GM18520 (cell line): Measurements from ENCODE around the gene SMIM43.
"Not testable (repeated sequence)": the region's sequence is repeated elsewhere in the genome, so short reads cannot be mapped to it uniquely, and the experiment has no call there.

Experiments
- ATAC-seq: cut with Tn5 transposase; IDR thresholded peaks from one replicate; pipeline ENCODE4 v1.9.1; 2021; ENCODE audit not compliant: unreplicated experiment

Gene SMIM43

DNA sequence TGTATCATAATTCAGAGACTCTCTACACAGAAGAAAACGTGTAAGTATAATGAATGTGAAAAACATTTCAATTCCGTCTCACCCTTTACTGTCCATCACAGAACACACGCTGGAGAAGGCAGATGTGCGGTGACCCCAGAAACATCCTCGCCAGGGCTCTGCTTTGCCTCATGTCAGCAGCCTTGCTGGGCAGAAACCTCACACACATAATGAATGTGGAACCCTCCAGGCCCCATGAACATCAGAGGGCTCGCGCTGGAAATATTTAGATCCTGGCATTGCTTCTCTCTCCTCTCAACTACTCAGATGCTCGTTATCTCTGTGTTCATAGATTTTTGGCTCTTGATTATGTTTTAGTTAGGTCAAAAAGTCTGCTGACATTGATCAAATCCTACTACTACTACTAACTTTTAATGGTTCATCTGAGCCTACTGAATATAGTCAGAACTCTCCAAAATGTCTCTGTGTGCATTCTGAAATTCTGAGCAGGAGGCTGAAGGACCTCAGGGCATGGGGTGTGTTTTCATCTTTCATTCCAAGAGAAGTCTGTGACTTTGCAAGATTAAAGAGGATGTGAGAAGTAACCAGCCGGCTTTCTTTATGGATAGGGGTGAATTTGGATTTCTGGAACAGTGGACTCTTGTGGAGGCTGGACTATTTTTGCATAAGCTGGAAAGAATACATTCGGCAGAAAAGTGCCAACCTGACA is 27.0 kb downstream of the SMIM43 start:
- ATAC-seq, result no peak

DNA sequence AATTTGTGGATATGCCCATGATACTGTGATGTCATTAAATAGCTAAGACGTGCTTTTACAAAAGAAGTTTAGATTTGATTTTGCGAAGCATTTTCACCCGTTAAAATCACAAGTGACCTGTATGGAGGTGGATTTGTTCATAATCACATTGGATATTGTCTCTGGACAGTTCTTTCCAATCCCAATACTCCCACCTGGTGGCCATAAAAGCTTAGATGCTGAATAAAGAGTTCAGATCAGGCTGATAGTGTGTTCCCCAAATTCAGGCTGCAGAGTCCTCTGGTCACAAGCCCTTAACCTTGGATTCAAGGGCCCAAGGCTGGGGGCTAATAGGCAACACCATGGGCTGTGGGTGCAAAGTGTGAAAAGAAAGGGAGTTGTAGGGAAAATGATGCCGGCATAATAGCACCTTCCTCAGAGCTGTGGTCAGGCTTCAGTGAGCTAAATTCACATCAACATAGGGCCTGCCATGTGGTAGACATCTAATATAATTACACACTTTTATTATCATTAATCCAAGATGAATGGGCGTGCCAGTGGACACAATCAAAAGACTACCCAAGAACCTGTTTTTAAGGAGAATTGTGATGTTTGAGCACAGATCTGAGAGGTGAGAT is 28.1 kb downstream of the SMIM43 start:
- ATAC-seq, result no peak

DNA sequence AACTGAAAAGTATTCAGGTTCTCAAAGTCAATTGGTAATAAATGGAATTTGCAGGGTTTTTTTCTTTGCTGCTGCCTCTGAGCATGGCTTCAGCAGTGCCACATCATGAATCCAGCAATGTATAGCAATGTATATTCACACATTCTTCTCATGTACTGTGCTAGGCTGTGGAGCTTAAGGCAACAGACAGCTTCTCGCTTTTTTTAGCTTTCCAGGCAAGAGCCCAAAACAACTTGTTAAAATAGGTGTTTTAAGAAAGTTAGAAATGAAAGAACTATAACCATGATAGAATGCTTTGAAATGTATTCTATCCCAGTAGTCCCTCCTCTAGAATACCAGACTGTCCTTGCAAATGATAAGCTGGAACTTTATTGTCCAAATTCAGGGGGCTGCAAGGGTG is 30.4 kb downstream of the SMIM43 start:
- no peak for ATAC-seq

DNA sequence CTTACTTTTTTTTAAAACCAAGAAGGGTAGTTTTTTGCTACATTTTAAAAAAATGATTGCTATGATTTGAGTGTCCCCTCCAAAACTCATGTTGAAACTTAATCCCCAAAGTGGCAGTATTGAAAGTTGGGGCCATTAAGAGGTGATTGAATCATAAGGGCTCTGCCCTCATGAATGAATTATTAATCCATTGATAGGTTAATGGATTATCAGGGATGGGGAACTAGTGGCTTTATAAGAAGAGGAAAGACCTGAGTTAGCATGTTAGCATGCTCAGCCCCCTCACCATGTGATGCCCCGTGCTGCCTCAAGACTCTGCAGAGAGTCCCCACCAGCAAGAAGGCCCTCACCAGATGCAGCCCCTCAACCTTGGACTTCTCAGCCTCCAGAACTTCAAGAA is 31.0 kb downstream of the SMIM43 start:
- no peak for ATAC-seq

DNA sequence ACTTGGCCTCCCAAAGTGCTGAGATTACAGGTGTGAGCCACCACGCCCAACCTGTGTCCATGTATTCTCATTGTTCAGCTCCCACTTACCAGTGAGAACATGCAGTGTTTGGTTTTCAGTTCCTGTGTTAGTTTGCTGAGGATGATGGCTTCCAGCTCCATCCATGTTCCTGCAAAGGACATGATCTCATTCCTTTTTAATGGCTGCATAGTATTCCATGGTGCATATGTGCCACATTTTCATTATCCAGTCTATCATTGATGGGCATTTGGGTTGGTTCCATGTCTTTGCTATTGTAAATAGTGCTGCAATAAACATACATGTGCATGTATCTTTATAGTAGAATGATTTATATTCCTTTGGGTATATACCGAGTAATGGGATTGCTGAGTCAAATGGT is 35.2 kb downstream of the SMIM43 start:
- ATAC-seq, result not testable (repeated sequence)

DNA sequence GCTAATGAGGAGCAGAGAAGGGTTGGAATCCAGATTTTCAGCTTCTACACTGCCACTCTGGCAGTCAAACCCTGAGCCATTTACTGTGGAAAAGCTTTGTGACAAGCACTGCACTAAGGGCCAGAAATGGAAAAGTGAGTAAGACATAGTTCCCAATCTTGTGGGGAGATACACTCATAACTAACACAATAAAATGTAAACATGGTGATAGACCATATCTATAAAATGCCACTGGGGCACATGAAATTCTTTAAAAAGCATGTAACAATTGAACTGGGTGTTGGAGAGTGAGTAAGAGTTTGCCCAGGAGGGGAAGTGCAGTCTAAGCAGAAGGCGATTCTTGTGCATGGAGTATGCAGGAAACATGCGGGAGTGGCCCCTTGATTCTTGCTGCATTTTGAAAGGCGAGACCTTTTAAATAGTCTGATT is 36.2 kb downstream of the SMIM43 start:
- ATAC-seq, result no peak

DNA sequence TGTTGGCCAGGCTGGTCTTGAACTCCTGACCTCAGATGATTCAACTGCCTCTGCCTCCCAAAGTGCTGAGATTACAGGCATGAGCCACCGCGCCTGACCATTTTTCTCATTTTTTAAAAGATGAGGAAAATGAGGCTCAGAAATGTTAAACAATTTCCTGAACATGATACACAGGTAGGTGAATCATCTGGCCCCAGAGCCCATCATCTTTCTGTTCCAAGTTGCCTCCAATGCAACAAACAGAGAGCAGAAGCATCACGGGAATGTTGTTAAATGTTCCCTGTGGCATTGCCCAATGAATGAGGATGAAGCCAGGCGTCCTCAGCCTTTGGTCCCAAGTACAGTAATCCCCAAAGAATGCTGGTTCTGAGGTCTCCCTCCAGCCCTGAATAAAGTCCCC is 36.9 kb downstream of the SMIM43 start:
- no peak for ATAC-seq

DNA sequence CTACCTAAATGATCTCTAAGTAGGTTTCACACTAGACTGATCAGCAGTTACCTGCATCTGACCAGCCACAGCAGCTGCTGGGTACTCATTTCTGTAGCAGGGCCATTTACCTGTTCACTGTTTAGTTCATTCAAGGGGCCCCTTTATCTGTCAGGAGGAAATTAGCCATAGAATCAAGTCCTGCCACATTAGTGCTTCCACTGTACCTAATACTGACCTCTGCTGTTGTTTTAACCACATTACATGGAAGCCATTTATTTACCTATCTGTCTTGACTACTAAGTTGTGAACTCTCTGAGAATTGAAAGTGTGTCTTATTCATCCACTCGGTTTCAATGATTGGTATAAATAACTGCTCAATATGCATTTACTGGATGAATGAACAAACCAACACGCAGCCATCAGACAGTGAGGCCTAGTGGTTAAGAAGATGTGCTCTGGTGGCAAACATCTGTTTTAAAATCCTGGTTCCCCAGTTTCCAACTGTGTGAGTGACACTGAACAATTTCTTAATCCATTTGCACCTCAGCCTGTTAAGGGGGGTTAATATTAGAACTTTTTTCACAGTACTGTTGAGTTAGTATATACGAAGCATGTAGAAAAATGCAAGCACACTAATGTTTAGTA is 38.2 kb downstream of the SMIM43 start:
- ATAC-seq, result peak; percentile 97

DNA sequence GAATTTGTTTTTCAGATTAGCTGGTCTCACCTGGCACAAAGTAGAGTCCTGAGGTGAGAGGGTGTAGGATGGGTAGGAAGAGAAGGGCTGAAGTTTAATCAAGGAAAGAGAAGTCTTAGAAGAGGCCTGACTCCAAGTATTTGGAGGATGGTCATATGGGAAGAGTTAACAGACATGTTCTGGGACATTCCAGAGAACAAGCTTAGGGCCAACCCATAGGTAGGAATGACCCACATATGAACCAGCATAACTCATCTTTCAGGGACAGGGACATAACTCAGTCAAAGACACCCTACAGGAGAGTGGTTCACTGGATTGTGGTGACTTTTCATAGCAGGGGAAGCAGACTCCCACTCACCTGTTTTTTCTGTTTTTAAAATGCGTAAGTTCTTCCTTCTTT is 40.3 kb downstream of the SMIM43 start:
- no peak for ATAC-seq

DNA sequence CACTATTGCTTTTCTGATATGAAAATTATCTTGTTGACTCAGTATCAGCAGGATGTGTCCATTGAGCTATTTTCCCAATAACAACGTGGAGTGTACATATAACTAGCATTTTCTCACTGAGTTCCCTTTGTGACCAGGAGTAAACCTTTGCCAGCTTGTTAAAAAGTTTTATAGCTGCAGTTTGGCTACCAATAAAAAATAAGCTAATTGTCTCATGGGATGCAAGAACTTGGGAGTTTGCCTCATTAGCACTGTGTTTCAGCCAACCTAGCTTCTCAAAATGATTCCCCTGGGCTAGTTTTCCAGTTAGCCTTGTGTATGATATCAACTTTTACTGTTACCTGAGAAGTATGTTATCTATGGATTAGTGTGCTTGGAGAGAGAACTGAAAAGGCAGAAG is 43.3 kb downstream of the SMIM43 start:
- ATAC-seq, result no peak

DNA sequence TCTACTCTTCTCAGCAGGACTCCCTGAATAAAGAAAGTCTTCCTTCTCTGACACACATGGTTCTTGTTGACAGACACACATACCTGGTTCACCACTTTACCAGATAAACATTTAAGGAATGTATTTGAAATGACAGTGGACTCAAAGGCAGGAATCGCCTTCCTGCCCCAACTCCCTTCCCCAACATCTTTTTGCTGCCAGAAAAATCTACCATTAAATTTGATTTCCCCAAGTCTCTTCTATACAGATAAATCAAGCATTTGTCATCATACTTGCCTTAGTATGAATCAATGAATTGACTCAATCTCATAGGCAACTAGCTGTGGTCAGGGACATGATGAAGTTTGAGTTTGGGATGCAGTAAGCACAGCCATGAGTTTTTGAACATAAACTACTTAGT is 44.9 kb downstream of the SMIM43 start:
- ATAC-seq, result no peak

DNA sequence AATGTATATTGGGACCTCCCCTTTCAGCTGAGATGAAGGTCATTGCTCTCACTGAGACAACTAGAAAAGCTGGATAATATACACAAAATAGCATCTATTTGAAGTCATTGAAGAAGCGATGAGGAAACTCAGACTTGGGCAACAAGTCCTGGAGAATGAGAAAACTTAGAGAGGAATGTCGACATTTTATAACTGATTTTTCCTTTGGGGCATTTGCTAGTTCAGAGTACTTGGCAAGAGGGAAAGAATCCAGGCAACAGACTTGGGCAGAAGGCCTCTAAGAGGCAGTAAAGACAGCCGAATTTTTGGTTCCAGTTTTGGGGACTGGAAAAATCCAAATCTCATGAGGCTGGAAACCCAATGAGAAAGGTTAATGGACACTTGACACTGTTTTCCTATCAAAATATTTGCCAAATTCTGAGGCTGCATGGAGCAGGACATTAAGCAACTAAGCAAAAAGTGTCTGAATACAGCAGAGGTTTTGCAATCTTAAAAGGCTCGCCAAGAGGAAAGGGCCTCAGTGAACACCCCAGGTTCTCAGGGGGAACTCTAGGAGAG is 47.2 kb downstream of the SMIM43 start:
- ATAC-seq, result no peak

DNA sequence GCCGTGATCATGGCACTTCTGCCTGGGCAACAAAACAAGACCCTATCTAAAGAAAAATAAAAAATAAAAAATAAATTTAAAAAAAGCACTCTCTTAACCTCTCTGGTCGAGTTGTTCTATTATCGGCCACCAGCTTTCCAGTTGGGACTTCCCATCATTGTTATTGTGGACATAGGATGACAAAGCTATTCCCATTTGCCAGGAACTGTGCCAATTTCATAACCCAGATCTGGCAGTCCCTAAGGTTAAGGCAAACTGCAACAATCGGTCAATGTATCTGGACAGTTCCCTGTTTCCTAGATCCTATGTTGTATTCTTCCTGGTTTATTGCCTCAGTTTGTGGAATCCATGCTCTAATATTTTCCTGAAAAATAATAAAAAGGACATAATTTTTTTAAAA is 50.4 kb downstream of the SMIM43 start:
- ATAC-seq, result no peak

DNA sequence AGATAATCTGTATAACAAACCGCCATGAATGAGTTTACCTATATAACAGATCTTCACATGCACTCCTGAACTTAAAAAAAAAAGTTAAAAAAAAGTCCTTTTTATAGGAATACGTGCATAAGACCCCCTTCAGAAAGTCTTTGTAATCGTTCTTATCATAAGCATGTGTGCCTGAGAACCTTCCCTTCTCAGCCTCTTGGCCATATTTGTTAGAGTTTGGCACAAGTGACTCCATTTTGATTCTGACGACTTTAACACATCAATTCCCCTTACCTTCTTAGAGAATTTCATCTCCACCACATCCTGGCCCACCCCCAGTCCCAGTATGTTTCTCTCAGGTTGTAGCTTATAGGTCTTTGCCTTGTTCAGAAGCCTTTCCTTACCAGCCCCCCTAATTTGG is 52.2 kb downstream of the SMIM43 start:
- no peak for ATAC-seq

DNA sequence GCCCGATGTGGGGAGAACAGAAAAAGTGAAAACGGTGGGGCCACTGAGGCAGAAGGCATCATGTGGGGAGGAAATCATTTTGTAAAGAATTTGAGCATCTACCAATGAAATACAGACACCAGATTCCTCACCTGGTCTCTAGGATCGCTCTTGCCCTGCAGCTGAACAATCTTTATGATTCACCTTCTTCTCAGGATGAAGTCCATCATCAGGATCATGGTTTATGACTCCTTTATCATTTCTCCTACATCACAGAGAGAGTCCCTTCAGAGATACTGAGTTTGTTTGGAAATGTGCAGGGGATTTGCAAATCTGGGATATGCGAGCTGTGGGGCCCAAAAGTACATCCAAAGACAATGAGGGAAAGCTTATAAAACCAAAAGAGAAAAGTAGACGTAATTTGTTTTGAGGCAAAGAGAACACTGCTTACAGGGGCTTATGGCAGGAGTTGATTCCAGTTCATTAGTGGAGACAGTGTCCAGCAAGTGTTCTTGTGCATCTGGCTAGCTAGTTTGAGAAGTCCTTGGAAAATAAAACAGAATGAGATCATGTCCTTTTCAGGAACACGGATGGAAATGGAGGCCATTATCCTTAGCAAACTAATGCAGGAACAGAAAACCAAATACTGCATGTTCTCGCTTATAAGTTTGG is 52.8 kb downstream of the SMIM43 start:
- ATAC-seq, result no peak

DNA sequence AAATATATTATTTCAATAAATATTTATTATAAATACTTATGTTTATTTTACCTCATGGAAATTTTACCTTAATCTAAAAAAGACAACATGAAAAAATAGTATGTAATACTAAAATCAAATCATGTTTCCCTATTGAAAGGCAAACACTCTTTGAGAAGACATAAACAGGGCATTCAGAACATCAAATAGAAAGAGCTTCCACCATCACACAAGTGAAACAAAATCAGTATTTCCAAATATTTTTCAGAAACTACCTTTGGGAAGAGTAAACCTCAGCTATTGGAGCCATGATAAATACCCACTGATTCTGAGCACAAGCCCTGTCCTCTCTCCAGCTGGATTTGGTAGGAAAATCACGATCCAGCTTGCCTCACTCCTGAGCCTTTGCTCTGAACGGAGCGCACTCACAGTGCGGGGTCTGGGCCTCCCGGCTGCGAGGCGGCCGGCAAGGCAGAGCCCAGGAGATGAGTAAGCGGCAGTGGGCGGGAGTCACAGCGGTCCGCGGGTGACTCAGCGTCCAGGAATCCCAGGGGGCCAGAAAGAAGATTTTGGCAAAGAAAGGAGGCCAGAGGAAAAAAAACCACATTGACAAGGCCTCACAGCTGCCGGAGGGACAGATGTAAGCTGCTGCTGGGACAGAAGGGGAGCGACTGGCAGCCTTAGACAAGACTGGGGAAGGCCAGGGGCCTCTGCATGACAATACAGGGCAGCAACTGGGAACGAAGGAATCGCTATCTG is 53.5 kb downstream of the SMIM43 start:
- ATAC-seq, result peak; percentile 67

DNA sequence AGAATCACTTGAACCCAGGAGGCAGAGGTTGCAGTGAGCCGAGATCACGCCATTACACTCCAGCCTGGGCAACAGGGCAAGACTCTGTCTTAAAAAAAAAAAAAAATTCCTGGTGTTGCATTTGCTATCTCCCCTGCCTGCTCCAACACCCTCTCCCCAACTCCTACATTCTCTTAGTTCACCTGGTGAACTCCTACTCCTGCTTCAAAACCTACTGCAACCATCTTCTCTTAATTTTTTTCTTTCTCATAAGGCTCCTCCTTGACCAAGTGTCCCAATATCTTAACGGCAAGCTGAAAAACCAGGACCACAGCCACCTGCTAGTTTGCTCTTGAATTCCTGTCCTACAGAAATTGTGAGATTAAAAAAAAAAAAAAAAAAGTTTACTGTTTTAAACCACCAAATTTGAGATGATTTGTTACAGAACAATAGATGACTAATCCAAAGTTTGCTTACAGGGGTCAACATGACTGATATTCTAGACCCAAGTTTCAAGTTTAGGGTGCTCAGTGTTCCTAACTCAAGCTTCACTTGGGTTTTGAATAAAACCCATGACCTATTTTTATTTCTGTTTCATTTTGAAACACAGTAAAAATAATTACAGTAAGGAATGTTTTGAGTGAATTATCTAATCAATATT is 55.1 kb downstream of the SMIM43 start:
- peak; percentile 23 for ATAC-seq
